H1 (cell line): ENCODE results near the gene STKLD1. TPM values are rescaled to one million over a fixed set of nuclear protein-coding genes. Genes with fewer than 3 reads are reported as not detected.

Experiments
- CTCF ChIA-PET: fragments of 300-600 bp; sonication (Branson Sonifier 250); formaldehyde crosslinking; loops from one replicate; lab custom pipeline; 2021; ENCODE audit not compliant: partially characterized antibody; lab: Charles Lee
- POLR2A ChIA-PET: fragments of 300-600 bp; sonication (Branson Sonifier 250); formaldehyde crosslinking; loops from one replicate; lab custom pipeline; 2021; ENCODE audit warnings: inconsistent platforms; ENCODE audit not compliant: partially characterized antibody; lab: Charles Lee
- DNase-seq, 2 experiments: peaks; one replicate each; pipeline versions ENCODE4 v3.0.0 to v3.0.0-alpha.2; 2010 to 2022; ENCODE audit warnings: low spot score in 2 of 2, low read depth in 1 of 2, mixed read lengths in 1 of 2
- FAIRE-seq: peaks from 2 replicates; lab custom pipeline; 2011; peaks lifted over from hg19 to GRCh38; lab: Jason Lieb, UNC
- H2AFZ ChIP-seq: 2 replicates; pipeline ENCODE4 v1.8.1; 2012; ENCODE audit warnings: low read length, inconsistent platforms
- H2AK5ac ChIP-seq: 2 replicates; pipeline ENCODE4 v1.6.1; 2013; ENCODE audit warnings: low read depth, low read length
- H2BK120ac ChIP-seq: replicated peaks from 2 replicates; pipeline ENCODE3; 2013; ENCODE audit warnings: low read depth, low read length, inconsistent platforms
- H2BK12ac ChIP-seq: 2 replicates; pipeline ENCODE4 v1.6.1; 2013; ENCODE audit warnings: low read depth, low read length
- H2BK15ac ChIP-seq: 2 replicates; pipeline ENCODE4 v1.6.1; 2013; ENCODE audit warnings: low read length
- H2BK20ac ChIP-seq: 2 replicates; pipeline ENCODE4 v1.6.1; 2013; ENCODE audit warnings: low read length
- H2BK5ac ChIP-seq: 2 replicates; pipeline ENCODE4 v1.6.1; 2013; ENCODE audit warnings: low read depth, low read length
- H3K14ac ChIP-seq: 2 replicates; pipeline ENCODE4 v1.6.1; 2013; ENCODE audit warnings: inconsistent platforms; ENCODE audit not compliant: insufficient read length
- H3K18ac ChIP-seq: 2 replicates; pipeline ENCODE4 v1.6.1; 2013; ENCODE audit warnings: low read length; ENCODE audit errors: extremely low read depth
- H3K23ac ChIP-seq: 2 replicates; pipeline ENCODE4 v1.6.1; 2013; ENCODE audit warnings: inconsistent platforms; ENCODE audit not compliant: insufficient read length
- H3K23me2 ChIP-seq: 2 replicates; pipeline ENCODE4 v1.6.1; 2013; ENCODE audit warnings: low read depth, low read length
- H3K27ac ChIP-seq: 2 replicates; pipeline ENCODE4 v1.6.1; 2011; ENCODE audit warnings: low read depth, low read length, inconsistent platforms
- H3K27me3 ChIP-seq, 4 experiments: replicated peaks in 1 of 4; 1 replicate in 1 of 4; 2 replicates in 3 of 4; pipeline versions ENCODE4 v1.6.1 to v1.8.1; 2011 to 2013; ENCODE audit warnings: low read length in 3 of 4, mild to moderate bottlenecking in 3 of 4, inconsistent platforms in 2 of 4, mixed read lengths in 2 of 4, moderate library complexity in 1 of 4; ENCODE audit not compliant: control insufficient read depth in 3 of 4, insufficient read depth in 3 of 4; ENCODE audit errors: extremely low read depth in 1 of 4
- H3K36me3 ChIP-seq, 4 experiments: 2 replicates each; pipeline versions ENCODE4 v1.6.1 to v1.8.1; 2011 to 2013; ENCODE audit warnings: mild to moderate bottlenecking in 4 of 4, low read length in 3 of 4, moderate library complexity in 2 of 4, control low read depth in 1 of 4, inconsistent platforms in 1 of 4; ENCODE audit not compliant: insufficient read depth in 4 of 4, control insufficient read depth in 2 of 4
- H3K4ac ChIP-seq: replicated peaks from 2 replicates; pipeline ENCODE3; 2013; ENCODE audit warnings: low read length, low read depth, mixed read lengths, inconsistent platforms; ENCODE audit not compliant: insufficient read length
- H3K4me1 ChIP-seq, 4 experiments: replicated peaks in 1 of 4; 1 replicate in 1 of 4; 2 replicates in 3 of 4; pipeline versions ENCODE4 v1.6.1 to v1.8.1; 2011 to 2013; ENCODE audit warnings: low read length in 3 of 4, inconsistent platforms in 2 of 4, mixed read lengths in 1 of 4; ENCODE audit not compliant: insufficient read depth in 4 of 4, control insufficient read depth in 3 of 4
- H3K4me2 ChIP-seq, 2 experiments: 2 replicates each; pipeline versions ENCODE4 v1.6.1 to v1.8.1; 2011 to 2013; ENCODE audit warnings: low read depth in 2 of 2, low read length in 2 of 2, control low read depth in 1 of 2, inconsistent platforms in 1 of 2, mild to moderate bottlenecking in 1 of 2; ENCODE audit not compliant: insufficient read depth in 1 of 2
- H3K4me3 ChIP-seq, 4 experiments: fragments of 200-600, 300-600 bp in 1 of 4; sonication (generic), shearing (Covaris generic), sonication (Bioruptor Twin) in 1 of 4; 2 replicates each; pipeline versions ENCODE4 v1.5.1 to v1.8.1; 2011 to 2016; ENCODE audit warnings: low read length in 4 of 4, low read depth in 3 of 4, control low read depth in 2 of 4, inconsistent platforms in 2 of 4, mild to moderate bottlenecking in 2 of 4, mixed read lengths in 1 of 4, moderate library complexity in 1 of 4; ENCODE audit not compliant: insufficient read depth in 2 of 4; ENCODE audit errors: extremely low read depth in 1 of 4
- H3K56ac ChIP-seq: replicated peaks from 2 replicates; pipeline ENCODE3; 2013; ENCODE audit warnings: low read depth, mild to moderate bottlenecking, mixed read lengths, low read length, inconsistent platforms; ENCODE audit not compliant: insufficient read length
- H3K79me1 ChIP-seq: 2 replicates; pipeline ENCODE4 v1.6.1; 2013; ENCODE audit warnings: low read depth, low read length, control low read depth
- H3K79me2 ChIP-seq, 2 experiments: 2 replicates each; pipeline versions ENCODE4 v1.6.1 to v1.8.1; 2012 to 2013; ENCODE audit warnings: low read length in 2 of 2, mild to moderate bottlenecking in 2 of 2, inconsistent platforms in 1 of 2; ENCODE audit not compliant: insufficient read depth in 2 of 2, control insufficient read depth in 1 of 2
- H3K9ac ChIP-seq, 4 experiments: replicated peaks in 1 of 4; 1 replicate in 1 of 4; 2 replicates in 3 of 4; pipeline versions ENCODE4 v1.6.1 to v1.8.1; 2011 to 2013; ENCODE audit warnings: low read depth in 3 of 4, low read length in 3 of 4, control low read depth in 2 of 4, mild to moderate bottlenecking in 2 of 4, moderate library complexity in 2 of 4, inconsistent platforms in 1 of 4; ENCODE audit errors: extremely low read depth in 1 of 4
- H3K9me3 ChIP-seq, 2 experiments: 2 replicates each; pipeline versions ENCODE4 v1.6.1 to v1.8.1; 2012 to 2013; ENCODE audit warnings: mild to moderate bottlenecking in 2 of 2, moderate library complexity in 2 of 2, control low read depth in 1 of 2, inconsistent platforms in 1 of 2, low read depth in 1 of 2, low read length in 1 of 2, mixed read lengths in 1 of 2; ENCODE audit not compliant: insufficient read depth in 2 of 2
- H4K20me1 ChIP-seq, 2 experiments: replicated peaks in 1 of 2; 2 replicates each; pipeline versions ENCODE3 to v1.8.1; 2011 to 2013; ENCODE audit warnings: inconsistent platforms in 2 of 2, low read length in 2 of 2, mild to moderate bottlenecking in 1 of 2; ENCODE audit not compliant: insufficient read depth in 2 of 2, control insufficient read depth in 1 of 2
- H4K5ac ChIP-seq: 2 replicates; pipeline ENCODE4 v1.6.1; 2013; ENCODE audit warnings: low read length, low read depth, mixed read lengths, inconsistent platforms; ENCODE audit not compliant: insufficient read length
- H4K8ac ChIP-seq: 2 replicates; pipeline ENCODE4 v1.8.0; 2013; ENCODE audit warnings: mild to moderate bottlenecking, moderate library complexity, low read length, inconsistent platforms; ENCODE audit not compliant: insufficient read depth; ENCODE audit errors: extremely low read depth
- H4K91ac ChIP-seq: replicated peaks from 2 replicates; pipeline ENCODE3; 2013; ENCODE audit warnings: low read length, mixed read lengths, inconsistent platforms; ENCODE audit not compliant: insufficient read length
- CREB1 ChIP-seq: IDR thresholded peaks from 2 replicates; pipeline ENCODE4 v1.6.1; 2012; ENCODE audit warnings: inconsistent platforms
- WGBS, 2 experiments: shearing (Covaris generic) in 1 of 2; methylation state at CpG; one replicate each; pipeline versions ENCODE4 v1.1.6 to v1.1.7; 2013 to 2015; ENCODE audit warnings: low lambda C conversion rate in 2 of 2, mixed read lengths in 2 of 2, inconsistent platforms in 1 of 2, low coverage in 1 of 2, missing lambda C conversion rate in 1 of 2; ENCODE audit not compliant: insufficient replicate concordance in 2 of 2, insufficient coverage in 1 of 2, insufficient read length in 1 of 2; ENCODE audit errors: extremely low coverage in 1 of 2, missing lambda C conversion rate in 1 of 2; 5-methylcytosine and 5-hydroxymethylcytosine counted together
- polyA plus RNA-seq, 7 experiments: library from polyadenylated mRNA; depleted of rRNA in 3 of 7; stranded (reverse) in 5 of 7; unstranded in 2 of 7; fragments of >200 nt in 5 of 7; fragments of 200-250 nt in 2 of 7; gene quantifications; 1 replicate in 5 of 7; 2 replicates in 1 of 7; 4 replicates in 1 of 7; pipeline versions ENCODE4 v1.2.1 to v1.2.3, GENCODE V29; 2011 to 2013; ENCODE audit warnings: missing spikeins in 2 of 7, mixed read lengths in 2 of 7
- total RNA-seq: library from RNA; stranded (reverse); fragmentation: NEBNext Ultra II Directional; extraction: Animal tissue kit (Norgen Biotek cat#: 25700); gene quantifications from 2 replicates; pipeline ENCODE4 v1.2.1, GENCODE V29; 2021

Gene STKLD1
- total and polyA plus RNA-seq, 2 of the 8 experiments (the other 6 are each of a cell fraction or from before 2014, with no cell fraction given) = 0.26 TPM; not detected in 1

DNA sequence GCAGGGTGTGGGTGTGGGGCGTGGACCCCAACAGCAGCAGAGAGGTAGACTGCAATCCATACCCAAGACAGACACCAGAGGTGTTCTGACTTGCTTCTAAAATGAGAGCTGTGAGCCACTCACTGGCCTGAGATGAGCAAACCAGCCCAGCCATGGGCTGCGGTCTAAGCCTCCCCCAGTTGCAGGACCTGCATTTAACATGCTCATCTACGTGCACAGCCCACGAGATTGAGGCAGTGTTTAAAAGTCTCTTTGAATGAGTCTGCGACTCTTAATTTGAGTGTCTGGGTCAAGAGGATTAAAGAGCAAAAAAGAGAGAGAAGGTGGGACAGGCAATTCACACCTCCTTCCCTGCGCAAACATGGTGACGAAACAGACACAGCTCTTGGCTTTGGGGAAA is 6.2 kb upstream of the STKLD1 start:
- peaks cover 44 to 69% of the 10 kb centered on the region in 2 experiments for H4K20me1 ChIP-seq
- H4K91ac ChIP-seq = no peak overlapping the region
- no peak overlapping the region for H2BK12ac ChIP-seq
- no peak overlapping the region for H3K14ac ChIP-seq
- no peak overlapping the region for H3K18ac ChIP-seq
- H3K79me2 ChIP-seq = peaks cover 23 to 85% of the 10 kb centered on the region in 2 experiments
- no peaks in the 10 kb centered on the region for H3K9me3 ChIP-seq
- no peak overlapping the region for H3K9ac ChIP-seq
- no peak overlapping the region for H2AFZ ChIP-seq
- FAIRE-seq = no peak
- H2BK15ac ChIP-seq = no peak overlapping the region
- H2BK120ac ChIP-seq = no peak overlapping the region
- no peak overlapping the region for H3K4ac ChIP-seq
- no peaks in the 10 kb centered on the region for H3K27me3 ChIP-seq
- H3K56ac ChIP-seq = no peak overlapping the region
- H3K23me2 ChIP-seq = peaks cover 2% of the 10 kb centered on the region; the same call in 1 of the 2 replicates
- peaks cover 5 to 30% (median 26%) of the 10 kb centered on the region in 4 experiments; a peak in 6 of 8 replicates for H3K36me3 ChIP-seq
- H3K4me3 ChIP-seq = no peak overlapping the region
- DNase-seq = no peak
- ChIA-PET POLR2A (interaction anchor here (19.9 kb wide), 1 partner anchor 17 kb away, joined by 461 read pairs; the partner anchor contains the start of genes MED22, RPL7A, SURF1 and SURF2), CTCF (interaction anchor here (0.7 to 10.1 kb wide), 4 partner anchors 13 to 226 kb away, joined by 3 to 90 read pairs (median 4); partner anchors contain the start of genes SURF1 and SURF2)
- WGBS, 2 experiments = 98% methylated on average over 7 of the region's 7 CpGs; no CpG with 5 or more reads in 1 of the 2 experiments
- no peak overlapping the region for H4K8ac ChIP-seq
- H2BK5ac ChIP-seq = no peak overlapping the region
- no peak overlapping the region for H4K5ac ChIP-seq
- H3K23ac ChIP-seq = no peak overlapping the region
- H3K4me1 ChIP-seq = no peaks in the 10 kb centered on the region; a peak in 1 of 7 replicates
- H2AK5ac ChIP-seq = no peak overlapping the region
- H3K79me1 ChIP-seq = peaks cover 38% of the 10 kb centered on the region
- no peak overlapping the region for H3K27ac ChIP-seq
- no peak for TF ChIP-seq CREB1
- TF ChIP-seq, all 59 proteins: peak for 0
- Histone ChIP-seq H2BK20ac (no peak overlapping the region), H3K4me2 (no peak overlapping the region)
